Subcutaneous abdominal adipose tissue (tissue), 5 donors: ENCODE data around the gene TRUB2.
A peak's percentile ranks its signal among the peaks of the same experiment; 100 is the strongest.
"Not testable (repeated sequence)": the region's sequence is repeated elsewhere in the genome, so short reads cannot be mapped to it uniquely, and the experiment has no call there.

Experiments
- H3K27ac ChIP-seq: one replicate; pipeline ENCODE4 v1.7.0; 2013; ENCODE audit warnings: low read depth, mild to moderate bottlenecking, inconsistent platforms, low read length, moderate library complexity
- H3K27me3 ChIP-seq, 5 donors: one replicate each; pipeline ENCODE4 v1.7.0; 2013; ENCODE audit warnings: low read length in 5 of 5, inconsistent platforms in 1 of 5; ENCODE audit not compliant: control insufficient read depth in 5 of 5, insufficient read depth in 4 of 5
- H3K36me3 ChIP-seq, 5 donors: one replicate each; pipeline ENCODE4 v1.7.0; 2013; ENCODE audit warnings: low read length in 5 of 5; ENCODE audit not compliant: control insufficient read depth in 5 of 5, insufficient read depth in 5 of 5
- H3K4me1 ChIP-seq, 5 donors: one replicate each; pipeline ENCODE4 v1.7.0; 2013; ENCODE audit warnings: low read length in 5 of 5, mild to moderate bottlenecking in 3 of 5, moderate library complexity in 1 of 5; ENCODE audit not compliant: control insufficient read depth in 5 of 5, insufficient read depth in 5 of 5
- H3K4me3 ChIP-seq, 5 donors: one replicate each; pipeline ENCODE4 v1.7.0; 2013; ENCODE audit warnings: low read length in 5 of 5, low read depth in 1 of 5
- H3K9ac ChIP-seq, 5 donors: one replicate each; pipeline ENCODE4 v1.7.0; 2013; ENCODE audit warnings: low read length in 5 of 5, mild to moderate bottlenecking in 4 of 5, moderate library complexity in 3 of 5
- H3K9me3 ChIP-seq, 5 donors: one replicate each; pipeline ENCODE4 v1.7.0; 2013; ENCODE audit warnings: low read length in 5 of 5; ENCODE audit not compliant: control insufficient read depth in 5 of 5
- donor health status: healthy.
- donor health status: healthy.
- donor health status: healthy.
- donor health status: healthy.
- donor health status: healthy.

The TRUB2 gene

GRCh38 chr9:128288273-128289004 lies 33.8 kb downstream of the TRUB2 start:
- Histone ChIP-seq H3K36me3 (peaks cover 0 to 35% (median 29%) of the 10 kb centered on the region in 5 donors), H3K4me3 (no peak overlapping the region), H3K9ac (no peak overlapping the region), H3K9me3 (no peaks in the 10 kb centered on the region), H3K27ac (no peak overlapping the region), H3K27me3 (no peaks in the 10 kb centered on the region), H3K4me1 (no peaks in the 10 kb centered on the region)

- no peak overlapping the region for H3K9ac ChIP-seq
- H3K36me3 ChIP-seq: peaks cover 0 to 35% (median 29%) of the 10 kb centered on the region in 5 donors
- H3K27me3 ChIP-seq: no peaks in the 10 kb centered on the region
- H3K9me3 ChIP-seq: no peaks in the 10 kb centered on the region
- no peak overlapping the region for H3K27ac ChIP-seq
- no peaks in the 10 kb centered on the region for H3K4me1 ChIP-seq
- no peak overlapping the region for H3K4me3 ChIP-seq
Measured at GRCh38 chr9:128286440-128286839, 35.8 kb downstream of the TRUB2 start.

- no peak overlapping the region for H3K4me3 ChIP-seq
- H3K27me3 ChIP-seq: no peaks in the 10 kb centered on the region
- H3K27ac ChIP-seq: no peak overlapping the region
- H3K4me1 ChIP-seq: peaks cover 0 to under 1% (median 0%) of the 10 kb centered on the region in 5 donors
- no peak overlapping the region for H3K9ac ChIP-seq
- peaks cover 0 to 35% (median 29%) of the 10 kb centered on the region in 5 donors for H3K36me3 ChIP-seq
- H3K9me3 ChIP-seq: no peaks in the 10 kb centered on the region
Measured at GRCh38 chr9:128285033-128285784, 37.0 kb downstream of the TRUB2 start.

- no peaks in the 10 kb centered on the region for H3K9me3 ChIP-seq
- H3K36me3 ChIP-seq: peaks cover 0 to 21% (median 17%) of the 10 kb centered on the region in 5 donors
- peaks cover 0 to 14% (median 3%) of the 10 kb centered on the region in 5 donors for H3K4me1 ChIP-seq
- no peak overlapping the region for H3K9ac ChIP-seq
- H3K27ac ChIP-seq: no peak overlapping the region
- H3K27me3 ChIP-seq: no peaks in the 10 kb centered on the region
- no peak overlapping the region for H3K4me3 ChIP-seq
Measured at GRCh38 chr9:128282500-128282899, 39.7 kb downstream of the TRUB2 start.

GRCh38 chr9:128280084-128280622 lies 42.1 kb downstream of the TRUB2 start:
- Histone ChIP-seq H3K9me3 (no peaks in the 10 kb centered on the region), H3K27me3 (no peaks in the 10 kb centered on the region), H3K4me1 (peaks cover 0 to 27% (median 17%) of the 10 kb centered on the region in 5 donors), H3K9ac (no peak overlapping the region), H3K36me3 (peaks cover 0 to 3% (median 1%) of the 10 kb centered on the region in 5 donors), H3K27ac (no peak overlapping the region), H3K4me3 (no peak overlapping the region)

- Histone ChIP-seq H3K4me3 (peak overlapping the region in 1 of 5 donors; percentile 11), H3K4me1 (peaks cover 1 to 35% (median 25%) of the 10 kb centered on the region in 5 donors)
- not testable (repeated sequence) for H3K27ac ChIP-seq, H3K9ac ChIP-seq, H3K9me3 ChIP-seq, H3K36me3 ChIP-seq, H3K27me3 ChIP-seq
Measured at GRCh38 chr9:128279088-128280073, 42.9 kb downstream of the TRUB2 start.

- Histone ChIP-seq H3K36me3 (peaks cover 0 to 15% (median 12%) of the 10 kb centered on the region in 5 donors), H3K4me1 (peaks cover 1 to 42% (median 31%) of the 10 kb centered on the region in 5 donors), H3K9me3 (no peaks in the 10 kb centered on the region), H3K27ac (peak overlapping the region; percentile 80), H3K27me3 (no peaks in the 10 kb centered on the region), H3K4me3 (peak overlapping the region; percentile 85 to 97 (median 88)), H3K9ac (peak overlapping the region; percentile 38 to 92 (median 90))
Measured at GRCh38 chr9:128276574-128277270, 45.5 kb downstream of the TRUB2 start.

GRCh38 chr9:128276008-128276573 lies 46.2 kb downstream of the TRUB2 start, which contains the start of gene SWI5:
TSS of gene SWI5 (plus strand) at chr9:128276276.
- Histone ChIP-seq H3K27ac (peak within 1 kb of the TSS; percentile 80), H3K36me3 (peaks cover 0 to 21% (median 19%) of the 10 kb centered on the region in 5 donors), H3K9ac (peak within 1 kb of the TSS; percentile 66 to 92 (median 90)), H3K27me3 (no peaks in the 10 kb centered on the region), H3K4me3 (peak within 1 kb of the TSS; percentile 85 to 97 (median 88)), H3K4me1 (peaks cover 1 to 42% (median 31%) of the 10 kb centered on the region in 5 donors), H3K9me3 (no peaks in the 10 kb centered on the region)
